Gastrocnemius medialis (tissue), 4 donors: ENCODE data around the gene FGF4. TPM values are rescaled to one million over a fixed set of nuclear protein-coding genes. Genes with fewer than 3 reads are reported as not detected.

ENCODE experiments used
- ATAC-seq, 2 donors: fragments of 150-250 bp; one replicate each; pipeline ENCODE4 v1.9.1; 2016
- DNase-seq, 2 donors: peaks; one replicate each; pipeline ENCODE4 v3.0.0-alpha.2; 2019
- H3K27ac ChIP-seq, 4 donors: fragments of 200-600 bp; sonication (generic); 1 replicate in 1 of 4; 2 replicates in 3 of 4; pipeline ENCODE4 v1.5.1; 2016 to 2018; ENCODE audit warnings: mild to moderate bottlenecking in 2 of 4, moderate library complexity in 1 of 4
- H3K27me3 ChIP-seq, 3 donors: fragments of 200-600 bp; sonication (generic) in 2 of 3; 1 replicate in 1 of 3; 2 replicates in 2 of 3; pipeline versions ENCODE4 v1.5.1 to v1.6.0; 2016 to 2019; ENCODE audit warnings: mild to moderate bottlenecking in 1 of 3, moderate library complexity in 1 of 3
- H3K36me3 ChIP-seq, 2 donors: fragments of 200-600 bp; sonication (generic) in 1 of 2; one replicate each; pipeline ENCODE4 v1.5.1; 2017 to 2018
- H3K4me1 ChIP-seq, 2 donors: fragments of 200-600 bp; sonication (generic) in 1 of 2; one replicate each; pipeline ENCODE4 v1.5.1; 2016 to 2017; ENCODE audit warnings: mild to moderate bottlenecking in 2 of 2
- H3K4me3 ChIP-seq, 4 donors: fragments of 200-600 bp; sonication (generic) in 3 of 4; 1 replicate in 1 of 4; 2 replicates in 3 of 4; pipeline ENCODE4 v1.5.1; 2016 to 2019; ENCODE audit warnings: mild to moderate bottlenecking in 2 of 4
- H3K9me3 ChIP-seq, 3 donors: fragments of 200-600 bp; sonication (generic) in 2 of 3; 1 replicate in 1 of 3; 2 replicates in 2 of 3; pipeline ENCODE4 v1.5.1; 2016 to 2019
- CTCF ChIP-seq, 5 experiments: fragments of 450-650 bp in 3 of 5; fragments of 200-600 bp in 2 of 5; sonication (generic) in 2 of 5; IDR thresholded peaks in 4 of 5; conservative IDR thresholded peaks in 1 of 5; 1 replicate in 4 of 5; 2 replicates in 1 of 5; pipeline ENCODE4 v1.5.1; 2016 to 2019; ENCODE audit warnings: antibody characterized with exemption in 5 of 5, mild to moderate bottlenecking in 3 of 5, moderate library complexity in 3 of 5
- POLR2A ChIP-seq, 2 donors: fragments of 450-650 bp; IDR thresholded peaks; one replicate each; pipeline ENCODE4 v1.6.1; 2017; ENCODE audit warnings: antibody characterized with exemption in 2 of 2, mild to moderate bottlenecking in 2 of 2, moderate library complexity in 2 of 2
- in situ Hi-C, 4 donors: fragments of 200-750 bp; cut with MboI; loops; one replicate each; pipeline versions ENCODE4 v1.15.0 to v1.8.0; 2017; ENCODE audit warnings: low sequenced_read_pairs in 4 of 4
- intact Hi-C: fragments of 100-400 bp; cut with DNase I; formaldehyde crosslinking; loops from one replicate; pipeline ENCODE4 v1.15.1; 2023; ENCODE audit warnings: low total_unique reads
- total RNA-seq, 4 donors: library from RNA; depleted of rRNA; stranded (reverse); fragments of >200 nt; gene quantifications; one replicate each; pipeline versions ENCODE4 v1.1.0 to v1.2.3, GENCODE V29; 2016

Gene FGF4
- total RNA-seq, 4 donors from 2014 or later, result not detected

- H3K27ac ChIP-seq, result no peak overlapping the region
- DNase-seq (no peak), ATAC-seq (no peak)
- no peaks in the 10 kb centered on the region for H3K36me3 ChIP-seq
- peaks cover 31 to 36% (median 31%) of the 10 kb centered on the region in 3 donors for H3K27me3 ChIP-seq
- in situ Hi-C loops (no loop called here), intact Hi-C loops (no loop called here)
- no peaks in the 10 kb centered on the region for H3K9me3 ChIP-seq
- no peaks in the 10 kb centered on the region for H3K4me1 ChIP-seq
- TF ChIP-seq POLR2A (IDR thresholded peaks at IDR 0.05) (no peak), CTCF (IDR thresholded peaks at IDR 0.05 in 4 of 5, conservative IDR thresholded peaks at IDR 0.05 in 1 of 5) (no peak)
- H3K4me3 ChIP-seq, result no peak overlapping the region
Measured at GRCh38 chr11:69814411-69814810, 39.3 kb upstream of the FGF4 start.

- Histone ChIP-seq H3K4me3 (no peak overlapping the region), H3K9me3 (no peaks in the 10 kb centered on the region), H3K36me3 (no peaks in the 10 kb centered on the region), H3K27me3 (peaks cover 31 to 36% (median 33%) of the 10 kb centered on the region in 3 donors), H3K27ac (no peak overlapping the region), H3K4me1 (no peaks in the 10 kb centered on the region)
- no peak for DNase-seq
- in situ Hi-C loops, result no loop called here
- ATAC-seq, result no peak
- no peak for TF ChIP-seq CTCF (IDR thresholded peaks at IDR 0.05 in 4 of 5, conservative IDR thresholded peaks at IDR 0.05 in 1 of 5)
- intact Hi-C loops, result no loop called here
Measured at GRCh38 chr11:69813839-69814238, 38.7 kb upstream of the FGF4 start.

- H3K27ac ChIP-seq, result no peak overlapping the region
- DNase-seq (no peak), ATAC-seq (no peak)
- H3K36me3 ChIP-seq, result no peaks in the 10 kb centered on the region
- in situ Hi-C loops, result no loop called here
- no peaks in the 10 kb centered on the region for H3K4me1 ChIP-seq
- no peak overlapping the region for H3K4me3 ChIP-seq
- peaks cover 24 to 33% (median 28%) of the 10 kb centered on the region in 3 donors for H3K27me3 ChIP-seq
- no peaks in the 10 kb centered on the region for H3K9me3 ChIP-seq
- TF ChIP-seq POLR2A (IDR thresholded peaks at IDR 0.05) (no peak), CTCF (IDR thresholded peaks at IDR 0.05 in 4 of 5, conservative IDR thresholded peaks at IDR 0.05 in 1 of 5) (no peak)
- intact Hi-C loops, result no loop called here
Measured at GRCh38 chr11:69812946-69813345, 37.8 kb upstream of the FGF4 start.

GRCh38 chr11:69812256-69812655 lies 37.1 kb upstream of the FGF4 start:
- ATAC-seq, result no peak
- intact Hi-C loops (no loop called here), in situ Hi-C loops (no loop called here)
- no peak for DNase-seq
- Histone ChIP-seq H3K27me3 (peaks cover 17 to 30% (median 21%) of the 10 kb centered on the region in 3 donors), H3K27ac (no peak overlapping the region), H3K4me1 (no peaks in the 10 kb centered on the region), H3K4me3 (no peak overlapping the region), H3K36me3 (no peaks in the 10 kb centered on the region), H3K9me3 (no peaks in the 10 kb centered on the region)
- no peak for TF ChIP-seq CTCF (IDR thresholded peaks at IDR 0.05 in 4 of 5, conservative IDR thresholded peaks at IDR 0.05 in 1 of 5)

GRCh38 chr11:69811431-69811830 lies 36.3 kb upstream of the FGF4 start:
- DNase-seq (no peak), ATAC-seq (no peak)
- intact Hi-C loops (no loop called here), in situ Hi-C loops (no loop called here)
- no peak for TF ChIP-seq CTCF (IDR thresholded peaks at IDR 0.05 in 4 of 5, conservative IDR thresholded peaks at IDR 0.05 in 1 of 5)
- TF ChIP-seq POLR2A (IDR thresholded peaks at IDR 0.05), result no peak
- H3K4me3 ChIP-seq, result no peak overlapping the region
- no peaks in the 10 kb centered on the region for H3K9me3 ChIP-seq
- no peaks in the 10 kb centered on the region for H3K36me3 ChIP-seq
- peaks cover 9 to 27% (median 13%) of the 10 kb centered on the region in 3 donors for H3K27me3 ChIP-seq
- no peaks in the 10 kb centered on the region for H3K4me1 ChIP-seq
- H3K27ac ChIP-seq, result no peak overlapping the region
